Gastrocnemius medialis (tissue), 4 donors: ENCODE data around the gene MAN1B1.

Experiments used
- POLR2A ChIP-seq, 2 donors: fragments of 450-650 bp; IDR thresholded peaks; one replicate each; pipeline ENCODE4 v1.6.1; 2017; ENCODE audit warnings: antibody characterized with exemption in 2 of 2, mild to moderate bottlenecking in 2 of 2, moderate library complexity in 2 of 2
- TF ChIP-seq, protein P1 (sequence below), 5 experiments: fragments of 450-650 bp in 3 of 5; fragments of 200-600 bp in 2 of 5; sonication (generic) in 2 of 5; IDR thresholded peaks in 4 of 5; conservative IDR thresholded peaks in 1 of 5; 1 replicate in 4 of 5; 2 replicates in 1 of 5; pipeline ENCODE4 v1.5.1; 2016 to 2019; ENCODE audit warnings: antibody characterized with exemption in 5 of 5, mild to moderate bottlenecking in 3 of 5, moderate library complexity in 3 of 5

GRCh38 chr9:137048655-137049543 lies 37.9 kb upstream of the MAN1B1 start:
- TF ChIP-seq, protein P1, sequence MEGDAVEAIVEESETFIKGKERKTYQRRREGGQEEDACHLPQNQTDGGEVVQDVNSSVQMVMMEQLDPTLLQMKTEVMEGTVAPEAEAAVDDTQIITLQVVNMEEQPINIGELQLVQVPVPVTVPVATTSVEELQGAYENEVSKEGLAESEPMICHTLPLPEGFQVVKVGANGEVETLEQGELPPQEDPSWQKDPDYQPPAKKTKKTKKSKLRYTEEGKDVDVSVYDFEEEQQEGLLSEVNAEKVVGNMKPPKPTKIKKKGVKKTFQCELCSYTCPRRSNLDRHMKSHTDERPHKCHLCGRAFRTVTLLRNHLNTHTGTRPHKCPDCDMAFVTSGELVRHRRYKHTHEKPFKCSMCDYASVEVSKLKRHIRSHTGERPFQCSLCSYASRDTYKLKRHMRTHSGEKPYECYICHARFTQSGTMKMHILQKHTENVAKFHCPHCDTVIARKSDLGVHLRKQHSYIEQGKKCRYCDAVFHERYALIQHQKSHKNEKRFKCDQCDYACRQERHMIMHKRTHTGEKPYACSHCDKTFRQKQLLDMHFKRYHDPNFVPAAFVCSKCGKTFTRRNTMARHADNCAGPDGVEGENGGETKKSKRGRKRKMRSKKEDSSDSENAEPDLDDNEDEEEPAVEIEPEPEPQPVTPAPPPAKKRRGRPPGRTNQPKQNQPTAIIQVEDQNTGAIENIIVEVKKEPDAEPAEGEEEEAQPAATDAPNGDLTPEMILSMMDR (IDR thresholded peaks at IDR 0.05 in 4 of 5, conservative IDR thresholded peaks at IDR 0.05 in 1 of 5): no peak
- TF ChIP-seq POLR2A (IDR thresholded peaks at IDR 0.05): no peak
